ENCODE measurements around the gene PPP1R13L.
"Not testable (repeated sequence)": the region's sequence is repeated elsewhere in the genome, so short reads cannot be mapped to it uniquely, and the experiment has no call there.

The PPP1R13L gene

GRCh38 chr19:45404557-45405434 is at the start of gene PPP1R13L:
TSS of gene PPP1R13L (minus strand) at chr19:45405069. CDS start at chr19:45398318, 6,751 bp downstream.
- DNase-seq: peak; percentile 55

- no peak for DNase-seq
Observed at GRCh38 chr19:45451850-45452387, 47.0 kb upstream of the PPP1R13L start.

- DNase-seq: peak; percentile 53
Observed at GRCh38 chr19:45451131-45451849, 46.4 kb upstream of the PPP1R13L start.

- no peak for DNase-seq
Observed at GRCh38 chr19:45450012-45450333, 45.1 kb upstream of the PPP1R13L start.

GRCh38 chr19:45448887-45449299 is 44.0 kb upstream of the PPP1R13L start:
- no peak for DNase-seq

- no peak for DNase-seq
Observed at GRCh38 chr19:45448425-45448756, 43.5 kb upstream of the PPP1R13L start.

GRCh38 chr19:45446944-45447343 is 42.1 kb upstream of the PPP1R13L start:
- no peak for DNase-seq

- no peak for DNase-seq
Observed at GRCh38 chr19:45446295-45446694, 41.4 kb upstream of the PPP1R13L start.

- no peak for DNase-seq
Observed at GRCh38 chr19:45445139-45445538, 40.3 kb upstream of the PPP1R13L start.

GRCh38 chr19:45444318-45445041 is 39.6 kb upstream of the PPP1R13L start:
- peak; percentile 85 for DNase-seq

GRCh38 chr19:45443462-45444317 is 38.8 kb upstream of the PPP1R13L start:
- DNase-seq: peak; percentile 50

- peak; percentile 25 for DNase-seq
Observed at GRCh38 chr19:45442778-45443461, 38.1 kb upstream of the PPP1R13L start.

- no peak for DNase-seq
Observed at GRCh38 chr19:45442408-45442777, 37.5 kb upstream of the PPP1R13L start.

GRCh38 chr19:45440873-45441654 is 36.2 kb upstream of the PPP1R13L start:
- no peak for DNase-seq

- no peak for DNase-seq
Observed at GRCh38 chr19:45440259-45440638, 35.4 kb upstream of the PPP1R13L start.

- peak; percentile 85 for DNase-seq
Observed at GRCh38 chr19:45439569-45440258, 34.8 kb upstream of the PPP1R13L start.

GRCh38 chr19:45439190-45439568 is 34.3 kb upstream of the PPP1R13L start:
- DNase-seq: no peak

GRCh38 chr19:45437328-45437727 is 32.5 kb upstream of the PPP1R13L start:
- no peak for DNase-seq

- not testable (repeated sequence) for DNase-seq
Observed at GRCh38 chr19:45432543-45432942, 27.7 kb upstream of the PPP1R13L start.

- not testable (repeated sequence) for DNase-seq
Observed at GRCh38 chr19:45431008-45431407, 26.1 kb upstream of the PPP1R13L start.
